Peyer's patch (tissue), 4 donors: ENCODE results near the gene COL17A1.

Source experiments
- POLR2A ChIP-seq, 2 donors: fragments of 450-650 bp; IDR thresholded peaks; one replicate each; pipeline ENCODE4 v1.5.1; 2017; ENCODE audit warnings: antibody characterized with exemption in 2 of 2, mild to moderate bottlenecking in 2 of 2, moderate library complexity in 2 of 2
- TF ChIP-seq, protein P1 (sequence below), 6 experiments: fragments of 450-650 bp in 4 of 6; fragments of 200-600 bp in 2 of 6; sonication (generic) in 1 of 6; IDR thresholded peaks; one replicate each; pipeline ENCODE4 v1.5.1; 2017 to 2019; ENCODE audit warnings: antibody characterized with exemption in 6 of 6, mild to moderate bottlenecking in 3 of 6, moderate library complexity in 1 of 6

- TF ChIP-seq, protein P1, sequence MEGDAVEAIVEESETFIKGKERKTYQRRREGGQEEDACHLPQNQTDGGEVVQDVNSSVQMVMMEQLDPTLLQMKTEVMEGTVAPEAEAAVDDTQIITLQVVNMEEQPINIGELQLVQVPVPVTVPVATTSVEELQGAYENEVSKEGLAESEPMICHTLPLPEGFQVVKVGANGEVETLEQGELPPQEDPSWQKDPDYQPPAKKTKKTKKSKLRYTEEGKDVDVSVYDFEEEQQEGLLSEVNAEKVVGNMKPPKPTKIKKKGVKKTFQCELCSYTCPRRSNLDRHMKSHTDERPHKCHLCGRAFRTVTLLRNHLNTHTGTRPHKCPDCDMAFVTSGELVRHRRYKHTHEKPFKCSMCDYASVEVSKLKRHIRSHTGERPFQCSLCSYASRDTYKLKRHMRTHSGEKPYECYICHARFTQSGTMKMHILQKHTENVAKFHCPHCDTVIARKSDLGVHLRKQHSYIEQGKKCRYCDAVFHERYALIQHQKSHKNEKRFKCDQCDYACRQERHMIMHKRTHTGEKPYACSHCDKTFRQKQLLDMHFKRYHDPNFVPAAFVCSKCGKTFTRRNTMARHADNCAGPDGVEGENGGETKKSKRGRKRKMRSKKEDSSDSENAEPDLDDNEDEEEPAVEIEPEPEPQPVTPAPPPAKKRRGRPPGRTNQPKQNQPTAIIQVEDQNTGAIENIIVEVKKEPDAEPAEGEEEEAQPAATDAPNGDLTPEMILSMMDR (IDR thresholded peaks at IDR 0.05), result no peak
- no peak for TF ChIP-seq POLR2A (IDR thresholded peaks at IDR 0.05)
These were observed 64.4 kb downstream of the COL17A1 start for GRCh38 chr10:104021246-104021645.
